AG04449 (cell line): Measurements from ENCODE around the gene NACC1.

Experiments used
- CTCF ChIA-PET: fragments of 350-600 bp; formaldehyde crosslinking; extraction: SDS; loops from one replicate; lab custom pipeline; 2021; ENCODE audit warnings: antibody characterized with exemption; lab: Yijun Ruan, JAX
- POLR2A ChIA-PET: fragments of 400-600, 350-600 bp; formaldehyde crosslinking; extraction: SDS; loops from one replicate; lab custom pipeline; 2020; ENCODE audit warnings: antibody characterized with exemption, inconsistent platforms; lab: Yijun Ruan, JAX
- DNase-seq: peaks from one replicate; pipeline ENCODE4 v3.0.0-alpha.2; 2010; ENCODE audit warnings: low read depth, low spot score
- H3K4me3 ChIP-seq: 2 replicates; pipeline ENCODE4 v1.5.1; 2011; ENCODE audit warnings: low read depth, mild to moderate bottlenecking, control low read depth, low read length
- CTCF ChIP-seq: IDR thresholded peaks from one replicate; pipeline ENCODE4 v1.5.1; 2011; ENCODE audit warnings: mild to moderate bottlenecking, moderate library complexity, low read length, control low read depth, inconsistent platforms; ENCODE audit not compliant: insufficient read depth; ENCODE audit errors: missing control alignments

Gene NACC1

GRCh38 chr19:13095934-13096927 is 21.8 kb upstream of the NACC1 start:
- no peak for TF ChIP-seq CTCF
- POLR2A ChIA-PET = no interaction called here
- H3K4me3 ChIP-seq = no peak overlapping the region
- CTCF ChIA-PET = interaction anchor here (1.0 to 30.9 kb wide), 9 partner anchors 8 to 168 kb away, joined by 3 to 573 read pairs (median 36); partner anchors contain the start of gene DAND5
- DNase-seq = no peak

- CTCF ChIA-PET = interaction anchor here (1.0 to 30.9 kb wide), 5 partner anchors 9 to 165 kb away, joined by 3 to 573 read pairs (median 153); partner anchors contain the start of gene DAND5
- no peak overlapping the region for H3K4me3 ChIP-seq
- no peak for DNase-seq
- TF ChIP-seq CTCF = no peak
- POLR2A ChIA-PET = no interaction called here
Measured at GRCh38 chr19:13097033-13097462, 21.0 kb upstream of the NACC1 start.

GRCh38 chr19:13097463-13098258 is 20.4 kb upstream of the NACC1 start:
- H3K4me3 ChIP-seq = no peak overlapping the region
- no peak for DNase-seq
- TF ChIP-seq CTCF = no peak
- ChIA-PET POLR2A (no interaction called here), CTCF (interaction anchor here (1.0 to 30.9 kb wide), 4 partner anchors 8 to 130 kb away, joined by 3 to 573 read pairs (median 352); partner anchors contain the start of gene DAND5)

GRCh38 chr19:13098277-13099072 is 19.6 kb upstream of the NACC1 start:
- H3K4me3 ChIP-seq = peak overlapping the region; percentile 30; the same call in 1 of the 2 replicates
- ChIA-PET CTCF (interaction anchor here (3.2 kb wide), 1 partner anchor 133 kb away, joined by 22 read pairs; no protein-coding TSS in a partner anchor), POLR2A (no interaction called here)
- no peak for DNase-seq
- no peak for TF ChIP-seq CTCF

- ChIA-PET POLR2A (interaction anchor here (0.8 kb wide), 1 partner anchor 67 kb away, joined by 3 read pairs; no protein-coding TSS in a partner anchor), CTCF (interaction anchor here (1.4 to 8.0 kb wide), 5 partner anchors 61 to 134 kb away, joined by 3 to 94 read pairs (median 5); no protein-coding TSS in a partner anchor)
- TF ChIP-seq CTCF = no peak
- no peak overlapping the region for H3K4me3 ChIP-seq
- DNase-seq = no peak
Measured at GRCh38 chr19:13099073-13099999, 18.7 kb upstream of the NACC1 start.
